ENCODE measurements around the gene SUFU. TPM values are rescaled to one million over a fixed set of nuclear protein-coding genes. Genes with fewer than 3 reads are reported as not detected.

The SUFU gene
- total and polyA plus RNA-seq, 2 of the 4 experiments (the other 2 are of a cell fraction): 2.2 to 11.0 TPM

DNA sequence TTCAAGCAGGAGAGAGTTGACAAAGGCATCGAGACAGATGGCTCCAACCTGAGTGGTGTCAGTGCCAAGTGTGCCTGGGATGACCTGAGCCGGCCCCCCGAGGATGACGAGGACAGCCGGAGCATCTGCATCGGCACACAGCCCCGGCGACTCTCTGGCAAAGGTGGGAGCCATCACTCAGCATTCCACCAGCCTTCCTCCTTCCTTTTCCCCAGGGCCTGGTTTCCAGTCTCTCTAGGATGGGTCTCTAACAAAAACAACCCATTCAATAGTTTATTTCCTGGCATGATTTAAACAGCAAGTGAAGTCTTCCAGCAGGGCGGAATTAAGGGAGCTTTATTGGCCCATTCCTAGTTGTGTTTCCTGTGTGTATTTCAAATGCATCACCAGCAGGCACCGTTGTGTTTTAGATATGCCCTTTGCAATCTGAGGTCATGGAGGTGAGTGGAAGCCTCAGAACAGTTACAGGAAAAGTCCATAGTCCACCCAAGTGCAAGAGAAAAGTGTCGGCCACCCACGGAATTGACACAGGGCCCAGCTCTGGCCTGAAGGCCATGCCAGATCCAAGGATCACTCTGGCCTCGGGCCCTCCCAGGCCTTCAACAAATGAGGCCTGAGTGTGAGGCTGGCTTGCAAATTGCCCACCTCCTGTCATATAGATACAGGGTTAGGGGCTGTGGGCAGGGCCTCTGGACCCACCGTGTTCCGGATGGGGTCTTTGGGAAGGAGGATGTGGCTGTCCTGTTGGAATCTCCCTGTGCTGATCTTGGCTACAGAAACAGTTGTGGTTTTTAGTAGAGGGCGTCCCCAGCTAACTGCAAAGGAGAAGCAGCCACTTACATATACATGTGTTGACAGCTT is 93.6 kb downstream of the SUFU start:
- H3K79me1 ChIP-seq (ENCODE audit: low read depth in 1 of 2, low read length in 2 of 2): peaks cover 14 to 45% of the 10 kb centered on the region in 2 experiments; a peak in 3 of 4 replicates
- no peak overlapping the region for H4K5ac ChIP-seq (ENCODE audit: low read depth, low read length)
- H3K56ac ChIP-seq (ENCODE audit: extremely low read depth, insufficient read depth, low read length): no peak overlapping the region
- H4K20me1 ChIP-seq (ENCODE audit: insufficient read depth, low read length): no peaks in the 10 kb centered on the region
- in situ Hi-C loops (cut with MboI; ENCODE audit: low sequenced_read_pairs) (no loop called here), dilution Hi-C loops (cut with HindIII; ENCODE audit: low sequenced_read_pairs, unreplicated experiment) (no loop called here), intact Hi-C loops (cut with micrococcal nuclease) (no loop called here)
- no TSS peak for BruUV-seq (replicated peaks)
- H2BK15ac ChIP-seq (ENCODE audit: low read depth, low read length): no peak overlapping the region
- no peak for ATAC-seq (ENCODE audit: low read depth)
- H2AK5ac ChIP-seq (ENCODE audit: low read depth, low read length): no peak overlapping the region
- H3K18ac ChIP-seq (ENCODE audit: low read depth, low read length): no peak overlapping the region
- DNase-seq: no peak
- POLR2A ChIA-PET (ENCODE audit: unreplicated experiment): no interaction called here
- no peak overlapping the region for H2BK20ac ChIP-seq (ENCODE audit: low read depth, low read length)
- no peak overlapping the region for H3K9ac ChIP-seq (ENCODE audit: low read depth, low read length)
- H2BK120ac ChIP-seq (ENCODE audit: low read depth, low read length): no peak overlapping the region
- H3K4me2 ChIP-seq (ENCODE audit: low read depth, low read length): no peak overlapping the region
- H3K23ac ChIP-seq (ENCODE audit: low read depth, low read length): no peak overlapping the region
- H3K4me3 ChIP-seq (ENCODE audit: insufficient read depth, low read depth, low read length): no peak overlapping the region
- H3K9me3 ChIP-seq (ENCODE audit: control insufficient read depth, insufficient read depth, low read length): no peaks in the 10 kb centered on the region
- no peak overlapping the region for H2AFZ ChIP-seq (replicated peaks; ENCODE audit: low read length, poor library complexity)
- no CpG with 5 or more reads among the region's 16 CpGs for WGBS, 2 experiments (ENCODE audit: extremely low coverage in 2 of 2, insufficient read length in 1 of 2)
- no peaks in the 10 kb centered on the region for H3K27me3 ChIP-seq (ENCODE audit: control insufficient read depth, insufficient read depth, low read length)
- H3K27ac ChIP-seq (ENCODE audit: insufficient read depth, low read length): no peak overlapping the region
- no peak overlapping the region for H4K91ac ChIP-seq (ENCODE audit: insufficient read depth, low read depth, low read length)
- CTCF ChIA-PET: no interaction called here
- TF ChIP-seq NFE2L2 (IDR thresholded peaks at IDR 0.05; ENCODE audit: low read depth, low read length) (no peak), MXI1 (IDR thresholded peaks at IDR 0.05; ENCODE audit: borderline replicate concordance, low read depth, low read length) (no peak), POLR2A (IDR thresholded peaks at IDR 0.05; ENCODE audit: low read depth, low read length) (no peak), MAFK (IDR thresholded peaks at IDR 0.05; ENCODE audit: low read depth, low read length) (no peak), FOS (IDR thresholded peaks at IDR 0.05; ENCODE audit: low read depth, low read length) (no peak), MAZ (IDR thresholded peaks at IDR 0.05; ENCODE audit: borderline replicate concordance, low read depth, low read length) (no peak), SMC3 (IDR thresholded peaks at IDR 0.05; ENCODE audit: low read depth, low read length) (no peak), CEBPB (IDR thresholded peaks at IDR 0.05; ENCODE audit: low read depth, low read length) (no peak), BHLHE40 (IDR thresholded peaks at IDR 0.05; ENCODE audit: low read depth, low read length) (no peak), CHD1 (IDR thresholded peaks at IDR 0.05; ENCODE audit: low read depth, low read length) (no peak), RFX5 (IDR thresholded peaks at IDR 0.05; ENCODE audit: low read depth, low read length) (no peak)
- TF ChIP-seq, protein P1, sequence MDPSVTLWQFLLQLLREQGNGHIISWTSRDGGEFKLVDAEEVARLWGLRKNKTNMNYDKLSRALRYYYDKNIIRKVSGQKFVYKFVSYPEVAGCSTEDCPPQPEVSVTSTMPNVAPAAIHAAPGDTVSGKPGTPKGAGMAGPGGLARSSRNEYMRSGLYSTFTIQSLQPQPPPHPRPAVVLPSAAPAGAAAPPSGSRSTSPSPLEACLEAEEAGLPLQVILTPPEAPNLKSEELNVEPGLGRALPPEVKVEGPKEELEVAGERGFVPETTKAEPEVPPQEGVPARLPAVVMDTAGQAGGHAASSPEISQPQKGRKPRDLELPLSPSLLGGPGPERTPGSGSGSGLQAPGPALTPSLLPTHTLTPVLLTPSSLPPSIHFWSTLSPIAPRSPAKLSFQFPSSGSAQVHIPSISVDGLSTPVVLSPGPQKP (IDR thresholded peaks at IDR 0.05; ENCODE audit: borderline replicate concordance, low read depth, low read length): no peak
- TF ChIP-seq, protein P2, sequence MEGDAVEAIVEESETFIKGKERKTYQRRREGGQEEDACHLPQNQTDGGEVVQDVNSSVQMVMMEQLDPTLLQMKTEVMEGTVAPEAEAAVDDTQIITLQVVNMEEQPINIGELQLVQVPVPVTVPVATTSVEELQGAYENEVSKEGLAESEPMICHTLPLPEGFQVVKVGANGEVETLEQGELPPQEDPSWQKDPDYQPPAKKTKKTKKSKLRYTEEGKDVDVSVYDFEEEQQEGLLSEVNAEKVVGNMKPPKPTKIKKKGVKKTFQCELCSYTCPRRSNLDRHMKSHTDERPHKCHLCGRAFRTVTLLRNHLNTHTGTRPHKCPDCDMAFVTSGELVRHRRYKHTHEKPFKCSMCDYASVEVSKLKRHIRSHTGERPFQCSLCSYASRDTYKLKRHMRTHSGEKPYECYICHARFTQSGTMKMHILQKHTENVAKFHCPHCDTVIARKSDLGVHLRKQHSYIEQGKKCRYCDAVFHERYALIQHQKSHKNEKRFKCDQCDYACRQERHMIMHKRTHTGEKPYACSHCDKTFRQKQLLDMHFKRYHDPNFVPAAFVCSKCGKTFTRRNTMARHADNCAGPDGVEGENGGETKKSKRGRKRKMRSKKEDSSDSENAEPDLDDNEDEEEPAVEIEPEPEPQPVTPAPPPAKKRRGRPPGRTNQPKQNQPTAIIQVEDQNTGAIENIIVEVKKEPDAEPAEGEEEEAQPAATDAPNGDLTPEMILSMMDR (conservative IDR thresholded peaks at IDR 0.05; ENCODE audit: low read depth, low read length): no peak
- TF ChIP-seq, protein P3, sequence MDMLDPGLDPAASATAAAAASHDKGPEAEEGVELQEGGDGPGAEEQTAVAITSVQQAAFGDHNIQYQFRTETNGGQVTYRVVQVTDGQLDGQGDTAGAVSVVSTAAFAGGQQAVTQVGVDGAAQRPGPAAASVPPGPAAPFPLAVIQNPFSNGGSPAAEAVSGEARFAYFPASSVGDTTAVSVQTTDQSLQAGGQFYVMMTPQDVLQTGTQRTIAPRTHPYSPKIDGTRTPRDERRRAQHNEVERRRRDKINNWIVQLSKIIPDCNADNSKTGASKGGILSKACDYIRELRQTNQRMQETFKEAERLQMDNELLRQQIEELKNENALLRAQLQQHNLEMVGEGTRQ (IDR thresholded peaks at IDR 0.05; ENCODE audit: low read depth, low read length): no peak
- no peak overlapping the region for H3K14ac ChIP-seq (replicated peaks; ENCODE audit: low read depth, low read length)
- H2AK9ac ChIP-seq (replicated peaks; ENCODE audit: low read depth, low read length, poor library complexity): peak overlapping the region; percentile 15
- no peak overlapping the region for H2BK5ac ChIP-seq (ENCODE audit: low read depth, low read length, poor library complexity, severe bottlenecking)
- peaks cover 31% of the 10 kb centered on the region for H3K9me1 ChIP-seq (ENCODE audit: insufficient read depth, low read length)
- H3K4ac ChIP-seq (ENCODE audit: low read depth, low read length): no peak overlapping the region
- peaks cover 33% of the 10 kb centered on the region for H3K36me3 ChIP-seq (ENCODE audit: control insufficient read depth, insufficient read depth, low read length)
- peaks cover 30% of the 10 kb centered on the region for H3K4me1 ChIP-seq (ENCODE audit: control insufficient read depth, insufficient read depth, low read length)
- no peak overlapping the region for H4K8ac ChIP-seq (ENCODE audit: low read depth in 2 of 2, low read length in 2 of 2)

All from IMR-90 (cell line).